ENCODE results near the gene BANP.
"Not testable (repeated sequence)": the region's sequence is repeated elsewhere in the genome, so short reads cannot be mapped to it uniquely, and the experiment has no call there.

Gene BANP

GRCh38 chr16:88070989-88071625, 119.9 kb downstream of the BANP start:
- no peak for DNase-seq

- no peak for DNase-seq
Observed at GRCh38 chr16:88071908-88072307, 120.7 kb downstream of the BANP start.

- DNase-seq, result no peak
Observed at GRCh38 chr16:88072571-88073001, 121.4 kb downstream of the BANP start.

- no peak for DNase-seq
Observed at GRCh38 chr16:88073201-88073721, 122.0 kb downstream of the BANP start.

GRCh38 chr16:88074041-88074440, 122.8 kb downstream of the BANP start:
- no peak for DNase-seq

GRCh38 chr16:88076211-88076931, 125.1 kb downstream of the BANP start:
- DNase-seq, result no peak

- DNase-seq, result not testable (repeated sequence)
Observed at GRCh38 chr16:88076932-88077320, 125.7 kb downstream of the BANP start.

GRCh38 chr16:88077328-88078108, 126.3 kb downstream of the BANP start:
- no peak for DNase-seq

GRCh38 chr16:88078111-88078775, 127.0 kb downstream of the BANP start:
- DNase-seq, result no peak

- no peak for DNase-seq
Observed at GRCh38 chr16:88083582-88083981, 132.3 kb downstream of the BANP start.

- no peak for DNase-seq
Observed at GRCh38 chr16:88084881-88085280, 133.6 kb downstream of the BANP start.

- DNase-seq, result no peak
Observed at GRCh38 chr16:88086571-88087516, 135.6 kb downstream of the BANP start.

GRCh38 chr16:88087517-88087877, 136.3 kb downstream of the BANP start:
- DNase-seq, result no peak

GRCh38 chr16:88088161-88088581, 136.9 kb downstream of the BANP start:
- DNase-seq, result no peak

GRCh38 chr16:88088611-88089010, 137.4 kb downstream of the BANP start:
- not testable (repeated sequence) for DNase-seq

- DNase-seq, result not testable (repeated sequence)
Observed at GRCh38 chr16:88089071-88089470, 137.8 kb downstream of the BANP start.

GRCh38 chr16:88089632-88090376, 138.6 kb downstream of the BANP start:
- not testable (repeated sequence) for DNase-seq

GRCh38 chr16:88090377-88091175, 139.3 kb downstream of the BANP start:
- not testable (repeated sequence) for DNase-seq

GRCh38 chr16:88091221-88091971, 140.2 kb downstream of the BANP start:
- not testable (repeated sequence) for DNase-seq

Measured in stimulated activated naive CD4-positive, alpha-beta T cell treated with Interleukin-2 at 50 U/mL for 16 hours (primary cell).